Fibroblast of lung (primary cell): ENCODE measurements around the gene ZNHIT2. TPM values are rescaled to one million over a fixed set of nuclear protein-coding genes. Genes with fewer than 3 reads are reported as not detected.

Experiments used
- DNase-seq, 2 donors: peaks; one replicate each; pipeline versions ENCODE4 v3.0.0 to v3.0.0-alpha.2; 2010; ENCODE audit warnings: low read depth in 2 of 2
- H2AFZ ChIP-seq: 2 replicates; pipeline ENCODE4 v1.5.1; 2012; ENCODE audit warnings: low read length, control low read depth, inconsistent platforms
- H3K27ac ChIP-seq: 2 replicates; pipeline ENCODE4 v1.5.1; 2011; ENCODE audit warnings: low read length, control low read depth; ENCODE audit not compliant: insufficient read depth
- H3K27me3 ChIP-seq: 2 replicates; pipeline ENCODE4 v1.5.1; 2011; ENCODE audit warnings: mild to moderate bottlenecking, low read length; ENCODE audit not compliant: control insufficient read depth, insufficient read depth
- H3K36me3 ChIP-seq: 2 replicates; pipeline ENCODE4 v1.5.1; 2011; ENCODE audit warnings: low read length; ENCODE audit not compliant: control insufficient read depth, insufficient read depth
- H3K4me1 ChIP-seq: 2 replicates; pipeline ENCODE4 v1.5.1; 2011; ENCODE audit warnings: low read length; ENCODE audit not compliant: control insufficient read depth, insufficient read depth; ENCODE audit errors: extremely low read depth
- H3K4me2 ChIP-seq: 2 replicates; pipeline ENCODE4 v1.5.1; 2011; ENCODE audit warnings: low read length, control low read depth; ENCODE audit not compliant: insufficient read depth; ENCODE audit errors: extremely low read depth
- H3K4me3 ChIP-seq, 4 experiments: fragments of 200-600 bp in 1 of 4; sonication (generic) in 1 of 4; replicated peaks in 1 of 4; 2 replicates each; pipeline ENCODE4 v1.5.1; 2011 to 2016; ENCODE audit warnings: low read length in 4 of 4, low read depth in 3 of 4, mild to moderate bottlenecking in 3 of 4, control low read depth in 2 of 4, inconsistent platforms in 1 of 4, mixed read lengths in 1 of 4; ENCODE audit not compliant: insufficient read depth in 1 of 4; ENCODE audit errors: control extremely low read depth in 1 of 4
- H3K79me2 ChIP-seq: 2 replicates; pipeline ENCODE4 v1.5.1; 2012; ENCODE audit warnings: mild to moderate bottlenecking, low read length, inconsistent platforms; ENCODE audit not compliant: control insufficient read depth, insufficient read depth
- H3K9ac ChIP-seq: 2 replicates; pipeline ENCODE4 v1.5.1; 2011; ENCODE audit warnings: mild to moderate bottlenecking, low read length, control low read depth; ENCODE audit not compliant: insufficient read depth
- H3K9me3 ChIP-seq: 2 replicates; pipeline ENCODE4 v1.5.1; 2012; ENCODE audit warnings: low read depth, low read length; ENCODE audit not compliant: control insufficient read depth, insufficient read depth
- H4K20me1 ChIP-seq: 2 replicates; pipeline ENCODE4 v1.5.1; 2011; ENCODE audit warnings: low read length; ENCODE audit not compliant: control insufficient read depth, insufficient read depth; ENCODE audit errors: extremely low read depth
- CTCF ChIP-seq, 2 donors: IDR thresholded peaks in 1 of 2; conservative IDR thresholded peaks in 1 of 2; 1 replicate in 1 of 2; 2 replicates in 1 of 2; pipeline ENCODE4 v1.5.1; 2011 to 2012; ENCODE audit warnings: low read length in 2 of 2, control low read depth in 1 of 2, inconsistent platforms in 1 of 2, low read depth in 1 of 2, mild to moderate bottlenecking in 1 of 2
- EZH2 ChIP-seq: IDR thresholded peaks from 2 replicates; pipeline ENCODE4 v1.5.1; 2012; ENCODE audit warnings: low read length, control low read depth, mild to moderate bottlenecking; ENCODE audit errors: missing control alignments
- polyA plus RNA-seq, 2 donors: library from polyadenylated mRNA; depleted of rRNA in 1 of 2; stranded (reverse) in 1 of 2; unstranded in 1 of 2; fragments of >200 nt; gene quantifications; 2 replicates each; pipeline ENCODE4 v1.2.1, GENCODE V29; 2011 to 2012; ENCODE audit warnings: missing spikeins in 1 of 2
- total RNA-seq: library from RNA; depleted of rRNA; stranded (reverse); fragments of >200 nt; gene quantifications from 2 replicates; pipeline ENCODE4 v1.2.1, GENCODE V29; 2014

ZNHIT2 gene
- total and polyA plus RNA-seq, 2 donors (not counting 1 experiment from before 2014, with no cell fraction given) = 1.4 to 13.2 TPM

- Histone ChIP-seq H3K4me3 (no peak overlapping the region), H3K79me2 (no peaks in the 10 kb centered on the region), H3K36me3 (no peaks in the 10 kb centered on the region), H3K9ac (no peak overlapping the region), H3K27me3 (peaks cover 2% of the 10 kb centered on the region), H3K4me1 (peaks cover 2% of the 10 kb centered on the region), H2AFZ (no peak overlapping the region), H4K20me1 (no peaks in the 10 kb centered on the region), H3K9me3 (no peaks in the 10 kb centered on the region), H3K4me2 (no peak overlapping the region), H3K27ac (no peak overlapping the region)
- no peak for DNase-seq
- TF ChIP-seq EZH2 (no peak), CTCF (conservative IDR thresholded peaks at IDR 0.05 in 1 of 2, IDR thresholded peaks at IDR 0.05 in 1 of 2; ENCODE audit: low read depth in 1 of 2, low read length in 2 of 2) (no peak)
Measured at GRCh38 chr11:65148657-65149056, 31.2 kb upstream of the ZNHIT2 start.

GRCh38 chr11:65147352-65148075 is 30.0 kb upstream of the ZNHIT2 start:
- Histone ChIP-seq H3K4me3 (no peak overlapping the region), H4K20me1 (no peaks in the 10 kb centered on the region), H3K36me3 (no peaks in the 10 kb centered on the region), H3K4me1 (peaks cover 2% of the 10 kb centered on the region), H2AFZ (no peak overlapping the region), H3K27me3 (peaks cover 3% of the 10 kb centered on the region), H3K79me2 (no peaks in the 10 kb centered on the region), H3K27ac (no peak overlapping the region), H3K4me2 (no peak overlapping the region), H3K9ac (no peak overlapping the region), H3K9me3 (no peaks in the 10 kb centered on the region)
- TF ChIP-seq EZH2 = no peak
- no peak for TF ChIP-seq CTCF (conservative IDR thresholded peaks at IDR 0.05 in 1 of 2, IDR thresholded peaks at IDR 0.05 in 1 of 2; ENCODE audit: low read depth in 1 of 2, low read length in 2 of 2)
- no peak for DNase-seq

GRCh38 chr11:65141896-65142494 is 24.5 kb upstream of the ZNHIT2 start:
- H3K36me3 ChIP-seq = no peaks in the 10 kb centered on the region
- no peaks in the 10 kb centered on the region for H3K4me1 ChIP-seq
- TF ChIP-seq CTCF (conservative IDR thresholded peaks at IDR 0.05 in 1 of 2, IDR thresholded peaks at IDR 0.05 in 1 of 2; ENCODE audit: low read depth in 1 of 2, low read length in 2 of 2) (no peak), EZH2 (no peak)
- no peak for DNase-seq
- H3K4me2 ChIP-seq = no peak overlapping the region
- no peak overlapping the region for H3K9ac ChIP-seq
- no peaks in the 10 kb centered on the region for H3K79me2 ChIP-seq
- H3K9me3 ChIP-seq = no peaks in the 10 kb centered on the region
- no peak overlapping the region for H3K4me3 ChIP-seq
- peaks cover 15% of the 10 kb centered on the region for H3K27me3 ChIP-seq
- H2AFZ ChIP-seq = no peak overlapping the region
- H4K20me1 ChIP-seq = no peaks in the 10 kb centered on the region
- no peak overlapping the region for H3K27ac ChIP-seq
